ENCODE data around the gene CYP2W1. TPM values are rescaled to one million over a fixed set of nuclear protein-coding genes. Genes with fewer than 3 reads are reported as not detected.

Gene CYP2W1
- total and polyA plus RNA-seq, 2 donors (not counting 3 experiments of a cell fraction or from before 2014, with no cell fraction given) = not detected

DNA sequence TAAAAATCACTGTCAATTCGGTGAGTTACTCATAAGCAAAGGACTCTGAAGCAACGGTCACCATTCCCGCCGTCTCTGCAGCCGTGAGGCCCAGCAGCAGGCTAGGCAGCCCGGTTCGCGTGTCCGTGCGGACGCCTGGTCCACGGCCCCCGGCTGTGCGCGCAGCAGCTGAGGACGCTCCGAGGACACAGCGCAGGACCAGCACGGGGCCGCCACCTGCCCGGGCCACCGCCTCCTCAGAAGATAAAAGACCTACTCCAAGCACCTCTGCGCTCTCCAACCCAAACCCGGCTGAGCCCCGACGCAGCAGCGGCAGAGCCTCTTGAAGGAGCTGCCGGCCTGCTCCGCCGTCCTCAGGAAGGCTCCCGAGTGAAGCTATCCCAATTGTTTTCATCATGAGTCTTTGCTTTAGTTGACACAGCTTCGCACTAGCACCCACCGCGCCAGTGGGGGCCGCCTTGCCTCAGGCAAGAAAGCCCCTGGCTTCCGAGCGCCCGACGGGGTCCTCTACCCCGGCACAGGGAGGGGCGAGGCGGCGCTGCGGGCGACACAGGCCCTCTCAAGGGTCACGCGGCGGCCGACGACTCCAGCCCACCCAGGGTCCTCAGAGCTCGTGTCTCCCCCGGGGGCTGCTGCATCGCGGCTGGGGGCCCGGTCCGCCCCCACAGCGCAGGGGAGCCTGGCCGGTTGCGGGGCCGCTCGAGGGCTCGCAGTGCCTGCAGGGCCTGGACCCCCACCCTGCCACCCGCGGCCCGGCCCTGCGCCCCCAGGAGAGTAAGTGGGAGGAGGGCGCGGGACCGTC, 44.5 kb downstream of the CYP2W1 start:
- Histone ChIP-seq H3K4me1 (ENCODE audit: control insufficient read depth, extremely low read depth, insufficient read depth, low read length) (peaks cover 8% of the 10 kb centered on the region), H2AFZ (ENCODE audit: low read depth, low read length) (no peak overlapping the region), H3K36me3 (ENCODE audit: control insufficient read depth in 2 of 2, extremely low read depth in 1 of 2, insufficient read depth in 2 of 2, low read length in 2 of 2) (peaks cover 0 to 7% of the 10 kb centered on the region in 2 experiments), H4K20me1 (replicated peaks; ENCODE audit: control insufficient read depth, extremely low read depth, insufficient read depth, low read length) (no peaks in the 10 kb centered on the region), H3K9me3 (replicated peaks; ENCODE audit: control insufficient read depth, insufficient read depth, low read length) (no peaks in the 10 kb centered on the region), H3K27me3 (ENCODE audit: control insufficient read depth in 2 of 2, insufficient read depth in 2 of 2, low read length in 2 of 2) (no peaks in the 10 kb centered on the region), H3K4me2 (ENCODE audit: insufficient read depth, low read length) (peak overlapping the region; percentile 55), H3K9ac (replicated peaks; ENCODE audit: extremely low read depth, insufficient read depth, low read length) (peak overlapping the region; percentile 68), H3K27ac (ENCODE audit: insufficient read depth, low read depth, low read length) (peak overlapping the region; percentile 31), H3K4me3 (replicated peaks in 1 of 3; ENCODE audit: insufficient read depth in 1 of 3, low read depth in 1 of 3, low read length in 3 of 3) (peak overlapping the region; percentile 5 to 80 (median 51)), H3K9me1 (replicated peaks; ENCODE audit: control insufficient read depth, extremely low read depth, insufficient read depth, low read length) (no peaks in the 10 kb centered on the region), H3K79me2 (ENCODE audit: control insufficient read depth, insufficient read depth, low read length) (peaks cover 23% of the 10 kb centered on the region)
- BruUV-seq (replicated peaks) = no TSS peak
- ChIA-PET POLR2A (no interaction called here), CTCF (interaction anchor here (0.9 to 3.7 kb wide), 8 partner anchors 15 to 96 kb away, joined by 3 to 35 read pairs (median 4); partner anchors contain the start of gene GPR146)
- dilution Hi-C loops (cut with MboI; ENCODE audit: extremely low pct_ligation_motif_present, low sequenced_read_pairs) = no loop called here
- intact Hi-C loops (cut with micrococcal nuclease) = loop anchor here (1.0 kb wide), 2 partner anchors 33 to 38 kb away; no protein-coding TSS in a partner anchor
- TF ChIP-seq JUN (IDR thresholded peaks at IDR 0.05; ENCODE audit: borderline replicate concordance, insufficient read depth, insufficient read length, low read depth) = no peak
- TF ChIP-seq CTCF (IDR thresholded peaks at IDR 0.05; ENCODE audit: extremely low read depth in 1 of 2, insufficient read depth in 1 of 2, low read depth in 1 of 2, low read length in 2 of 2) = no peak
- TF ChIP-seq MYC (IDR thresholded peaks at IDR 0.05; ENCODE audit: low read depth, low read length) = no peak
- TF ChIP-seq EZH2 (IDR thresholded peaks at IDR 0.05; ENCODE audit: borderline replicate concordance, low read depth, low read length, severe bottlenecking) = no peak
- DNase-seq (ENCODE audit: low read depth, low spot score) (peak; percentile 44), FAIRE-seq (peak; percentile 35)

All from endothelial cell of umbilical vein (primary cell).